Fibroblast of the aortic adventitia (primary cell): Measurements from ENCODE around the gene ELAC1. TPM values are rescaled to one million over a fixed set of nuclear protein-coding genes. Genes with fewer than 3 reads are reported as not detected.
"Not testable (repeated sequence)": the region's sequence is repeated elsewhere in the genome, so short reads cannot be mapped to it uniquely, and the experiment has no call there.

ENCODE experiments used
- DNase-seq: peaks from one replicate; pipeline ENCODE4 v3.0.0-alpha.2; 2010; ENCODE audit warnings: low read depth
- H3K4me3 ChIP-seq: 2 replicates; pipeline ENCODE4 v1.5.1; 2011; ENCODE audit warnings: low read depth, mild to moderate bottlenecking, control low read depth, low read length, moderate library complexity
- total RNA-seq: library from RNA; depleted of rRNA; stranded (reverse); fragments of >200 nt; gene quantifications from 2 replicates; pipeline ENCODE4 v1.2.3, GENCODE V29; 2012; ENCODE audit warnings: low replicate concordance
- TF ChIP-seq, protein P1 (sequence below): IDR thresholded peaks from 2 replicates; pipeline ENCODE4 v1.5.1; 2011; ENCODE audit warnings: mild to moderate bottlenecking, low read length, control low read depth, inconsistent platforms; ENCODE audit not compliant: insufficient read depth

ELAC1 gene
- total RNA-seq, 1 donor, result 12.5 TPM

DNA sequence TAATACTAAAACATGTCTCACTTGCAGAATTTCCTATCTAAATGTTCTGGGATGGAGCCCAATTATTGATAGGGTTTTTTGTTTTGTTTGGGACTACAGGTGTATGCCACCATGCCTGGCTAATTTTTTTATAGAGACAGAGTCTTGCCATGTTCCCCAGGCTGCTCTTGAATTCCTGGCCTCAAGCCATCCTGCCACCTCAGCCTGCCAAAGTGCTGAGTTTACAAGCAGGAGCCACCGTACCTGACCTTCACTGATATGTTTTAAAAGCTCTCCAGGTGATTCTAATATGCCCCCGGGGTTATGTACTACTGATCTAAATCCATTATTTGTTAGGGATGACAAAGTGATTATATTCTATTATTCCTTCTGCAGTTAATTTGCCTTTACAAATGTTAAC is 2.2 kb downstream of the ELAC1 start:
- no peak overlapping the region for H3K4me3 ChIP-seq
- TF ChIP-seq, protein P1, sequence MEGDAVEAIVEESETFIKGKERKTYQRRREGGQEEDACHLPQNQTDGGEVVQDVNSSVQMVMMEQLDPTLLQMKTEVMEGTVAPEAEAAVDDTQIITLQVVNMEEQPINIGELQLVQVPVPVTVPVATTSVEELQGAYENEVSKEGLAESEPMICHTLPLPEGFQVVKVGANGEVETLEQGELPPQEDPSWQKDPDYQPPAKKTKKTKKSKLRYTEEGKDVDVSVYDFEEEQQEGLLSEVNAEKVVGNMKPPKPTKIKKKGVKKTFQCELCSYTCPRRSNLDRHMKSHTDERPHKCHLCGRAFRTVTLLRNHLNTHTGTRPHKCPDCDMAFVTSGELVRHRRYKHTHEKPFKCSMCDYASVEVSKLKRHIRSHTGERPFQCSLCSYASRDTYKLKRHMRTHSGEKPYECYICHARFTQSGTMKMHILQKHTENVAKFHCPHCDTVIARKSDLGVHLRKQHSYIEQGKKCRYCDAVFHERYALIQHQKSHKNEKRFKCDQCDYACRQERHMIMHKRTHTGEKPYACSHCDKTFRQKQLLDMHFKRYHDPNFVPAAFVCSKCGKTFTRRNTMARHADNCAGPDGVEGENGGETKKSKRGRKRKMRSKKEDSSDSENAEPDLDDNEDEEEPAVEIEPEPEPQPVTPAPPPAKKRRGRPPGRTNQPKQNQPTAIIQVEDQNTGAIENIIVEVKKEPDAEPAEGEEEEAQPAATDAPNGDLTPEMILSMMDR, result no peak
- no peak for DNase-seq

DNA sequence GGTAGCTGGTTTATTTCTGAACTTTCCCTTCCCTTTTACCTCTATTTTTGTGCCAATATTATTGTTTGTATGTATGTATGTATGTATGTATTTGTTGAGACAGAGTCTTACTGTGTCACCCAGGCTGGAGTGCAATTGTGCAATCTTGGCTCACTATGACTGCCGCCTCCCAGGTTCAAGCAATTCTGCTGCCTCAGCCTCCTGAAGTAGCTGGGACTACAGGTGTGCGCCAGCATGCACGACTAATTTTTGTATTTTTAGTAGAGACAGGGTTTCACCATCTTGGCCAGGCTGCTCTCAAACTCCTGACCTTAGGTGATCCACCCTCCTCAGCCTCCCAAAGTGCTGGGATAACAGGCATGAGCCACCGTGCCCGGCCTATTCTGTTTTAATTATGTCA is 4.6 kb downstream of the ELAC1 start:
- not testable (repeated sequence) for H3K4me3 ChIP-seq, DNase-seq

DNA sequence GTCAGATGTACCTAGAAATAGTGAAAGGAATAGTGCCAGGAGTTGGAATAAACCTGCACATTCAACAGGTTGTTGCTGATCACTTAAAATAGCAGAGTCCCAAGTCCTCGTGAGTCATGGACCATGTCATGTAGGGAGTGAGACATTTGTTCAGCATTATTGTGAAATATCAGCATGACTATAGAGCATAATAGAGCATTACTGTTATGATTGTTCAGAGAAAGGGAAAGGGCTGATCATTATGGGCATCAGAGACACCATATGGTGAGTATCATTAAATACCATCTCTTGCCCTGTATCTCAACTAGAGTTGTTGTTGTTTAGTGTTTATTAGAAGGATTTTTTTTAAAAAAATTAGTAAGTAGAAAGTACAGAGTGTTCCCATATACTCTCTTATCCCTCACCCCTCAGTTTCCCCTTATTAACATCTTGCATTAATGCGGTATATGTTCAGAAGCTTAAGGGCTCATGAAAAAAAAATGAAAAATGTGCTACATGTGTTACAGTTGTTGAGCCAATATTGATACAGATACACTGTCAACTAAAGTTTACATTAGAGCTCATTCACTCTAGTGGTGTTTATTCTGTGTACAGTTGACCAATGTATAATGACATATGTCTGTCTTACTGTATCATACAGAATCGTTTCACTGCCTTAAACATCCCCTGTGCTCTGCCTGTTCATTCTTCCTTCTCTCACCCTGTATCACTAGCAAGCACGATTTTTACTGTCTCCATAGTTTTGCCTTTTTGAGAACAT is 5.7 kb downstream of the ELAC1 start:
- no peak overlapping the region for H3K4me3 ChIP-seq
- peak; percentile 47 for DNase-seq
- TF ChIP-seq, protein P1, result no peak

DNA sequence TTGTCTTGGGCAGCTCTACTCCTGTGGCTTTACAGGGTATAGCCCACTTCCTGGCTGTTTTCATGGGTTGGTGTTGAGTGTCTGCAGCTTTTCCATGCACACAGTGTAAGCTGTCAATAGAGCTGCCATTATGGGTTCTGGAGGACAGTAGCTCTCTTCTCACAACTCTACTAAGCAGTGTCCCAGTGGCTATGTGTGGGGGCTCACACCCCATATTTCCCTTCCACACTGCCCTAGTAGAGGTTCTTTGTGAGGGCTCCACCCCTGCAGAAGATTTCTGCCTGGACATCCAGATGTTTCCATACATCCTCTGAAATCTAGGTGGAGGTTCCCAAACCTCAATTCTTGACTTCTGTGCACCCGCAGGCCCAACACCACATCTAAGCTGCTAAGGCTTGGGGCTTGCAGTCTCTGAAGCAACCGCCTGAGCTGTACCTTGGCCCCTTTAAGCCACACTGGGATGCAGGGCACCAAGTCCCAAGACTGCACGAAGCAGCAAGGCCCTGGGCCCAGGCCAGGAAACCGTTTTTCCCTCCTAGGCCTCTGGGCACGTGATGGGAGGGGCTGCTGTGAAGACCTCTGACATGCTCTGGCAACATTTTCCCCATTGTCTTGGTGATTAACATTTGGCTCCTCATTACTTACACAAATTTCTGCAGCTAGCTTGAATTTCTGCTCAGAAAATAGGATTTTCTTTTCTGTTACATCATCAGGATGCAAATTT is 9.4 kb downstream of the ELAC1 start:
- DNase-seq, result no peak
- no peak overlapping the region for H3K4me3 ChIP-seq
- TF ChIP-seq, protein P1, result no peak

DNA sequence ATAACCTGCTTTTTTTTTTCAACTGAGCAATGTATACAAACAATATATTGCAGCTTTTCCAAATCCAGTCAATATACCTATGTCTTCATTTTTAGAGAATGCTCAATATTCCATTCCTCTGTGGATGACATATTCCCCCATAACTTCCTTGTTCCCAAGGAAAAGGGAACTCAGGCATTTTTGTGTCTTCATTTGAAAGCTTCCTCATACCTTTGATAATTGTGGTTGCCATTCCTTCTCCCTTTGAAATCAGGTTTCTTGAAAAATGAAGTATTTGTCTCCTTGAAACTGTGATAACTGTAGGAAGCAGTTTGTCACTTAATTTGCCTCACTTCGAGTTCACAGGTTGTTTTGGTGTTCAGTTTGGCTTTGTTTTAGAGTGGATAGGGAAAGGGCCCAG is 13.5 kb downstream of the ELAC1 start:
- TF ChIP-seq, protein P1, result no peak
- no peak for DNase-seq

DNA sequence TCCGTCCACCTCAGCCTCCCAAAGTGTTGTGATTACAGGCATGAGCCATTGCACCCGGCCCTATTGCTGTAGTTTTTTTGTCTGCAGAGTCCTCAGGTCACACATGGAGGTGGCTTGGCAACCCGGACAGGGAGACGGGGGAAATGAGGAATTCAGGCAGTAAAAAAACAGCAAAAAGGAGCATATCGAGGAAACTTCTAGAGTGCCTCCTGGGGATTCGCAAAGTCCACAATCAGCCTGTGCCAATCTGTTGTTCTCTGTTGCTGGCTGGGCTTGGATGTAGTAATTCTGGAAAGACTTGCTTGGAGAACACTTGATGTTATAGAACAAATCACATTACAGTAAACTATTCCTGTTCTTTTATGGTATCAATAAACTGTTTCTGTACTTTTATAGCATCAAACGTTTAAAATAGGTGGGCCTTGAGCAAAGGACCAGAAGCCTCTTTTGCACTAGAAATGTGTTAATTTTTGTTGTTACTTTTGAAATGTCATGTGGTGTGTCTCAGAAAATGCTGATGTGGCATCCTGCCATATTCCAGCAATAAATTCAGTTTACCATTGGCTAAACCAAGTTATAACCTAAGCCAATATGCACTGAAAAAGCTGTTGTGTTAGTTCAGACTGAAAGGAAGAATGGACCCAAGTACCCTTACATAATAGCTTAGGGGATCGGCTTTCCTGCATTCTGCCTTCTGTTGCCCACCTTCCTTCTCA is 14.4 kb downstream of the ELAC1 start:
- TF ChIP-seq, protein P1, result no peak
- no peak for DNase-seq
- no peak overlapping the region for H3K4me3 ChIP-seq

More for the DNA sequence above, 13.5 kb downstream of the ELAC1 start:
- no peak overlapping the region for H3K4me3 ChIP-seq

DNA sequence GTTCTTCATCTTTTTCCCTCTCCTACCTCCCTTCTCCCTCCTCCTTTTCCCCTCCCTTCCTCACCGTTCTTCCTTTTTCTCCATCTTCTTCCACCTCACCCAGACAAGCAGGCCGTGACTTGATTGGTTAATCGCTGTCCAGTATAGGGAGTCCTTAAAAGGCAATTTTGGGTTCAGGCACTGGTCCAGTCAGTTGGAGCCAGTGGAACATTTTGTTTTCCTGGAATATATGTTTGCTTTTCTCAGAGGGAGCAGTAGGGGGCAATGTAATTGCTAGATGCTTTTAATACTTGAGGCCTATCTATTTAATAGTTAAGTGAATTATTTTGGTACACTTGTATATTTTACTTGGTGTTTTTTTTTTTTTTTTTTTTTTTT is 15.0 kb downstream of the ELAC1 start:
- DNase-seq, result peak; percentile 14
- H3K4me3 ChIP-seq, result no peak overlapping the region
- TF ChIP-seq, protein P1, result peak; percentile 14
